Spleen (tissue), 11 donors: Measurements from ENCODE around the gene DHRS2. TPM values are rescaled to one million over a fixed set of nuclear protein-coding genes. Genes with fewer than 3 reads are reported as not detected.

ENCODE experiments used
- DNase-seq: peaks from one replicate; pipeline ENCODE4 v3.0.0-alpha.2; 2020
- H3K27ac ChIP-seq, 8 donors: fragments of 200-600 bp; sonication (generic) in 7 of 8; 1 replicate in 4 of 8; 2 replicates in 4 of 8; pipeline versions ENCODE4 v1.5.0 to v1.8.0; 2016 to 2021; ENCODE audit warnings: inconsistent platforms in 4 of 8, mild to moderate bottlenecking in 4 of 8, moderate library complexity in 1 of 8
- H3K27me3 ChIP-seq, 7 donors: fragments of 200-600 bp; sonication (generic) in 6 of 7; replicated peaks in 1 of 7; 1 replicate in 4 of 7; 2 replicates in 3 of 7; pipeline versions ENCODE4 v1.5.0 to v1.8.0; 2016 to 2021; ENCODE audit warnings: inconsistent platforms in 3 of 7, mild to moderate bottlenecking in 1 of 7
- H3K36me3 ChIP-seq, 6 donors: fragments of 200-600 bp; sonication (generic) in 5 of 6; 1 replicate in 4 of 6; 2 replicates in 2 of 6; pipeline versions ENCODE4 v1.5.0 to v1.8.0; 2016 to 2021; ENCODE audit warnings: inconsistent platforms in 2 of 6
- H3K4me1 ChIP-seq, 6 donors: fragments of 200-600 bp; sonication (generic) in 5 of 6; 1 replicate in 3 of 6; 2 replicates in 3 of 6; pipeline versions ENCODE4 v1.5.0 to v1.8.0; 2016 to 2021; ENCODE audit warnings: inconsistent platforms in 3 of 6
- H3K4me3 ChIP-seq, 8 donors: fragments of 200-600 bp; sonication (generic) in 7 of 8; 1 replicate in 4 of 8; 2 replicates in 4 of 8; pipeline versions ENCODE4 v1.5.0 to v1.8.0; 2016 to 2021; ENCODE audit warnings: inconsistent platforms in 4 of 8, mild to moderate bottlenecking in 4 of 8, moderate library complexity in 2 of 8
- H3K9me3 ChIP-seq, 8 donors: fragments of 200-600 bp; sonication (generic) in 7 of 8; 1 replicate in 4 of 8; 2 replicates in 4 of 8; pipeline versions ENCODE4 v1.5.0 to v1.8.0; 2016 to 2021; ENCODE audit warnings: inconsistent platforms in 4 of 8
- POLR2A ChIP-seq, 3 donors: fragments of 450-650 bp; IDR thresholded peaks; one replicate each; pipeline ENCODE4 v1.5.1; 2017; ENCODE audit warnings: antibody characterized with exemption in 3 of 3, mild to moderate bottlenecking in 1 of 3
- POLR2AphosphoS5 ChIP-seq, 3 donors: sonication (generic); formaldehyde crosslinking; IDR thresholded peaks; one replicate each; pipeline ENCODE4 v1.5.1; 2017; ENCODE audit warnings: antibody characterized with exemption in 3 of 3
- WGBS, 5 donors: extraction: QIAGEN DNeasy Blood & Tissue Kit in 3 of 5; methylation state at CpG; one replicate each; pipeline versions ENCODE4 v1.1.5 to v1.1.7; 2013 to 2018; 5-methylcytosine and 5-hydroxymethylcytosine counted together
- intact Hi-C: fragments of 100-400 bp; cut with DNase I; formaldehyde crosslinking; loops from one replicate; pipeline ENCODE4 v1.15.0; 2023; ENCODE audit warnings: low total_unique reads
- polyA plus RNA-seq, 3 donors: library from polyadenylated mRNA; stranded (reverse); fragments of 200-250 nt; gene quantifications; one replicate each; pipeline ENCODE4 v1.2.1, GENCODE V29; 2013
- total RNA-seq, 7 donors: library from RNA; depleted of rRNA in 3 of 7; stranded (reverse); fragments of >200 nt in 3 of 7; fragmentation: NEBNext Ultra II Directional in 4 of 7; extraction: Animal tissue kit (Norgen Biotek cat#: 25700) in 4 of 7; gene quantifications; one replicate each; pipeline versions ENCODE4 v1.1.0 to v1.2.1, GENCODE V29; 2016 to 2021
- TF ChIP-seq, protein P1 (sequence below), 11 experiments: fragments of 200-600 bp in 7 of 11; fragments of 450-650 bp in 4 of 11; sonication (generic) in 4 of 11; IDR thresholded peaks in 8 of 11; conservative IDR thresholded peaks in 3 of 11; 1 replicate in 7 of 11; 2 replicates in 4 of 11; pipeline versions ENCODE4 v1.4.0 to v1.8.0; 2016 to 2021; ENCODE audit warnings: antibody characterized with exemption in 11 of 11, inconsistent platforms in 4 of 11, mild to moderate bottlenecking in 1 of 11
- donor health status: healthy with polysubstance abuse.
- donor health status: DM: no; HTN: no; CAD: no; lungs with moderate emphysema.
- donor health status: DM: no; HTN: no; CAD: no.
- donor health status: Bipolar disorder and iron deficiency.
- donor health status: healthy.
- donor health status: DM: no; HTN: no; CAD: no.
- donor health status: DM: yes; HTN: yes; CAD: no.

DHRS2 gene
- total and polyA plus RNA-seq, 10 donors = 3.3 to 30.6 (median 14.1) TPM

- peaks cover 0 to 9% (median 0%) of the 10 kb centered on the region in 6 donors for H3K4me1 ChIP-seq
- no peaks in the 10 kb centered on the region for H3K36me3 ChIP-seq
- no peak overlapping the region for H3K27ac ChIP-seq
- no peak for TF ChIP-seq POLR2AphosphoS5 (IDR thresholded peaks at IDR 0.05)
- TF ChIP-seq POLR2A (IDR thresholded peaks at IDR 0.05) = no peak
- TF ChIP-seq, protein P1, sequence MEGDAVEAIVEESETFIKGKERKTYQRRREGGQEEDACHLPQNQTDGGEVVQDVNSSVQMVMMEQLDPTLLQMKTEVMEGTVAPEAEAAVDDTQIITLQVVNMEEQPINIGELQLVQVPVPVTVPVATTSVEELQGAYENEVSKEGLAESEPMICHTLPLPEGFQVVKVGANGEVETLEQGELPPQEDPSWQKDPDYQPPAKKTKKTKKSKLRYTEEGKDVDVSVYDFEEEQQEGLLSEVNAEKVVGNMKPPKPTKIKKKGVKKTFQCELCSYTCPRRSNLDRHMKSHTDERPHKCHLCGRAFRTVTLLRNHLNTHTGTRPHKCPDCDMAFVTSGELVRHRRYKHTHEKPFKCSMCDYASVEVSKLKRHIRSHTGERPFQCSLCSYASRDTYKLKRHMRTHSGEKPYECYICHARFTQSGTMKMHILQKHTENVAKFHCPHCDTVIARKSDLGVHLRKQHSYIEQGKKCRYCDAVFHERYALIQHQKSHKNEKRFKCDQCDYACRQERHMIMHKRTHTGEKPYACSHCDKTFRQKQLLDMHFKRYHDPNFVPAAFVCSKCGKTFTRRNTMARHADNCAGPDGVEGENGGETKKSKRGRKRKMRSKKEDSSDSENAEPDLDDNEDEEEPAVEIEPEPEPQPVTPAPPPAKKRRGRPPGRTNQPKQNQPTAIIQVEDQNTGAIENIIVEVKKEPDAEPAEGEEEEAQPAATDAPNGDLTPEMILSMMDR (IDR thresholded peaks at IDR 0.05 in 8 of 11, conservative IDR thresholded peaks at IDR 0.05 in 3 of 11) = no peak
- no peak overlapping the region for H3K4me3 ChIP-seq
- intact Hi-C loops = no loop called here
- no peaks in the 10 kb centered on the region for H3K27me3 ChIP-seq
- no peak for DNase-seq
- WGBS, 5 donors = 77 to 85% (median 80%) methylated on average over 5 of the region's 5 CpGs
- H3K9me3 ChIP-seq = no peaks in the 10 kb centered on the region
These were observed 12.7 kb downstream of the DHRS2 start for GRCh38 chr14:23648764-23649460.

GRCh38 chr14:23650506-23650905 lies 14.3 kb downstream of the DHRS2 start:
- intact Hi-C loops = no loop called here

DNA sequence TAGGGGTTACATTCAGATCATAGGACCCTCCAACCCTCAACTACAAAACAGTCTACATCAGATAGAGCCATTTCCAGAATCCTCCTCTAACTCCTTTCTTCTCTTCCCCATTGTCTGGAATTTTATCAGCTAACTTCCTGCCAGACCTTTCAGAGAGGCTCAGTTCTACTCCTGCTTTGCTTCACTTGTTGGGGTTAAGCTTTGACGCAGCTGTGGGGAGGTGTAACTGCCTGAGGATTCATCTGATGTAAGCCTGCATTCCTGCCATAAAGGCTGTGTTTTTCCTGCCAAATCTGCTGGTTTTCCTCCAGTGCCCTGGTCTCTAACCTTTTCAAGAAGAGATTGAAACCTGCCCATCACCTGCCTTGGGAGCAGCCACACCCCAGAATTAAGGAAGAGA lies 16.9 kb downstream of the DHRS2 start:
- Histone ChIP-seq H3K36me3 (no peaks in the 10 kb centered on the region), H3K27ac (peak overlapping the region in 1 of 8 donors; percentile 52), H3K27me3 (no peaks in the 10 kb centered on the region), H3K4me3 (no peak overlapping the region), H3K9me3 (no peaks in the 10 kb centered on the region), H3K4me1 (no peaks in the 10 kb centered on the region)
- no peak for DNase-seq
- intact Hi-C loops = no loop called here
- TF ChIP-seq POLR2A (IDR thresholded peaks at IDR 0.05) = no peak
- TF ChIP-seq, protein P1 (IDR thresholded peaks at IDR 0.05 in 8 of 11, conservative IDR thresholded peaks at IDR 0.05 in 3 of 11) = no peak
- TF ChIP-seq POLR2AphosphoS5 (IDR thresholded peaks at IDR 0.05) = no peak
- 71 to 90% (median 83%) methylated on average over 1 of the region's 1 CpG for WGBS, 5 donors

More at GRCh38 chr14:23650506-23650905, 14.3 kb downstream of the DHRS2 start:
- WGBS, 5 donors = 79 to 92% (median 82%) methylated on average over 3 of the region's 3 CpGs
- DNase-seq = no peak
- no peak overlapping the region for H3K27ac ChIP-seq
- H3K4me1 ChIP-seq = no peaks in the 10 kb centered on the region
- no peaks in the 10 kb centered on the region for H3K36me3 ChIP-seq
- no peak for TF ChIP-seq POLR2AphosphoS5 (IDR thresholded peaks at IDR 0.05)
- no peak for TF ChIP-seq POLR2A (IDR thresholded peaks at IDR 0.05)
- TF ChIP-seq, protein P1 (IDR thresholded peaks at IDR 0.05 in 8 of 11, conservative IDR thresholded peaks at IDR 0.05 in 3 of 11) = no peak
- no peak overlapping the region for H3K4me3 ChIP-seq
- no peaks in the 10 kb centered on the region for H3K27me3 ChIP-seq
- H3K9me3 ChIP-seq = no peaks in the 10 kb centered on the region

- no peaks in the 10 kb centered on the region for H3K9me3 ChIP-seq
- H3K27ac ChIP-seq = peak overlapping the region in 4 of 8 donors; percentile 17 to 52 (median 36)
- no peaks in the 10 kb centered on the region for H3K36me3 ChIP-seq
- peak in 1 of 3 donors; percentile 7 for TF ChIP-seq POLR2AphosphoS5 (IDR thresholded peaks at IDR 0.05)
- TF ChIP-seq POLR2A (IDR thresholded peaks at IDR 0.05) = no peak
- no peaks in the 10 kb centered on the region for H3K27me3 ChIP-seq
- WGBS, 5 donors = 65 to 83% (median 72%) methylated on average over 6 of the region's 6 CpGs
- intact Hi-C loops = no loop called here
- H3K4me1 ChIP-seq = no peaks in the 10 kb centered on the region
- H3K4me3 ChIP-seq = no peak overlapping the region
- DNase-seq = peak; percentile 47
These were observed 18.1 kb downstream of the DHRS2 start for GRCh38 chr14:23654231-23654630.
